ENCODE measurements around the gene L3MBTL4.

L3MBTL4 gene

DNA sequence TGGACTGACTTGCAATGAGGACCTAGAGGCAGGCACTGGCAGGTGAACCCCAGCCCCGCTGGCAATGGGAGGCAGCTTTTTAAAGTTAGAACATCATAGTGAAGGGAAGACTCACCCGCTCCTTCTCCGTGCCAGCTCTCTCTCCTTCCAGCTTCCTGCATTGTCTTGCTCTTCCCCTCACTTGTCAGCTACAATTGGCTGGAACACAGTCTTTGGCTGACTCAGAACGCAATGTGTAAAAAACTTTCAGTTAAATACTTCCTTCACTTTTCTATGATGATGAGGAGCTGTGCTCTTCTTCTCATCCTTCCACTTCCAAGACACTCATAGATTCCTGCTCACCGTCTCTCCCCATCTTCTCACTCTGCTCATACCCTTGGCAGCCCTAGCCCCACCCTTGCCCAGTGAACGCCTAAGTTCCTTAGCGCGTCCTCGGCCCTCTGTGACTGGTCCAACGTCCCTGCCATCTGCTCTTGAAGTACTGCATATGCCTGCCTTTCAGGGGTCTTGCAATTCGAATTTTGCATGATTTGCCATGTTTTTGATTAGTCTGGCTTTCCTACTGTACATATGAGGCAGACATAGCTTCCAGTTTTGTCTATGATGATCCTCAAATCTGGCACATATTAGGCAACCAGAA lies 401.4 kb downstream of the L3MBTL4 start:
- TF ChIP-seq YY1 (IDR thresholded peaks at IDR 0.05; ENCODE audit: low read depth), result no peak
- TF ChIP-seq ZBTB7A (IDR thresholded peaks at IDR 0.05; ENCODE audit: low read depth), result no peak
- TF ChIP-seq, protein P1, sequence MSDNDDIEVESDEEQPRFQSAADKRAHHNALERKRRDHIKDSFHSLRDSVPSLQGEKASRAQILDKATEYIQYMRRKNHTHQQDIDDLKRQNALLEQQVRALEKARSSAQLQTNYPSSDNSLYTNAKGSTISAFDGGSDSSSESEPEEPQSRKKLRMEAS (IDR thresholded peaks at IDR 0.05), result no peak
- TF ChIP-seq CEBPB (IDR thresholded peaks at IDR 0.05), result no peak
- TF ChIP-seq, protein P2, sequence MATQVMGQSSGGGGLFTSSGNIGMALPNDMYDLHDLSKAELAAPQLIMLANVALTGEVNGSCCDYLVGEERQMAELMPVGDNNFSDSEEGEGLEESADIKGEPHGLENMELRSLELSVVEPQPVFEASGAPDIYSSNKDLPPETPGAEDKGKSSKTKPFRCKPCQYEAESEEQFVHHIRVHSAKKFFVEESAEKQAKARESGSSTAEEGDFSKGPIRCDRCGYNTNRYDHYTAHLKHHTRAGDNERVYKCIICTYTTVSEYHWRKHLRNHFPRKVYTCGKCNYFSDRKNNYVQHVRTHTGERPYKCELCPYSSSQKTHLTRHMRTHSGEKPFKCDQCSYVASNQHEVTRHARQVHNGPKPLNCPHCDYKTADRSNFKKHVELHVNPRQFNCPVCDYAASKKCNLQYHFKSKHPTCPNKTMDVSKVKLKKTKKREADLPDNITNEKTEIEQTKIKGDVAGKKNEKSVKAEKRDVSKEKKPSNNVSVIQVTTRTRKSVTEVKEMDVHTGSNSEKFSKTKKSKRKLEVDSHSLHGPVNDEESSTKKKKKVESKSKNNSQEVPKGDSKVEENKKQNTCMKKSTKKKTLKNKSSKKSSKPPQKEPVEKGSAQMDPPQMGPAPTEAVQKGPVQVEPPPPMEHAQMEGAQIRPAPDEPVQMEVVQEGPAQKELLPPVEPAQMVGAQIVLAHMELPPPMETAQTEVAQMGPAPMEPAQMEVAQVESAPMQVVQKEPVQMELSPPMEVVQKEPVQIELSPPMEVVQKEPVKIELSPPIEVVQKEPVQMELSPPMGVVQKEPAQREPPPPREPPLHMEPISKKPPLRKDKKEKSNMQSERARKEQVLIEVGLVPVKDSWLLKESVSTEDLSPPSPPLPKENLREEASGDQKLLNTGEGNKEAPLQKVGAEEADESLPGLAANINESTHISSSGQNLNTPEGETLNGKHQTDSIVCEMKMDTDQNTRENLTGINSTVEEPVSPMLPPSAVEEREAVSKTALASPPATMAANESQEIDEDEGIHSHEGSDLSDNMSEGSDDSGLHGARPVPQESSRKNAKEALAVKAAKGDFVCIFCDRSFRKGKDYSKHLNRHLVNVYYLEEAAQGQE (IDR thresholded peaks at IDR 0.05; ENCODE audit: low read depth), result no peak
- TF ChIP-seq FOXM1 (IDR thresholded peaks at IDR 0.05; ENCODE audit: borderline replicate concordance, low read depth), result no peak
- TF ChIP-seq CREB1 (IDR thresholded peaks at IDR 0.05; ENCODE audit: low read depth), result no peak
- TF ChIP-seq NFIC (IDR thresholded peaks at IDR 0.05), result no peak
- TF ChIP-seq TCF12 (IDR thresholded peaks at IDR 0.05; ENCODE audit: low read depth), result no peak

DNA sequence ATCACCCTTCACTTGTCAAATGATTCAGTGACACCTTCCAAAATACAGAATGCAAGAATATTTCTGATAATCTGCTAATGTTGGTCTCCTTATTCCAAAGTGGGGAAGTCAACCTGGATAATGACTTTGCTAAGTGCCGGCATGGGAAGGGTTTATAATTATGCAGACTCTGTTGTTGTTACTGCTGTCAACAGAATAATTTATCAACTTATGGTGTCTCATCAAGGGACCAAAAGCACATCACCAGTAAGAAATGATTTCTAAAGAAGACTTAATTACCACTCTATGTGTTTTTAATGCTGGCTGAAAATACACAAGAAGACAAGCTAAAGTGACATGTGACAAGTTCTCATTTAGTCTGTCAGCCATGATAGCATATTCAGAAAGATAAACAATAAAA lies 403.8 kb downstream of the L3MBTL4 start:
- no peak for TF ChIP-seq FOXM1 (IDR thresholded peaks at IDR 0.05; ENCODE audit: borderline replicate concordance, low read depth)
- TF ChIP-seq, protein P2 (IDR thresholded peaks at IDR 0.05; ENCODE audit: low read depth), result no peak

DNA sequence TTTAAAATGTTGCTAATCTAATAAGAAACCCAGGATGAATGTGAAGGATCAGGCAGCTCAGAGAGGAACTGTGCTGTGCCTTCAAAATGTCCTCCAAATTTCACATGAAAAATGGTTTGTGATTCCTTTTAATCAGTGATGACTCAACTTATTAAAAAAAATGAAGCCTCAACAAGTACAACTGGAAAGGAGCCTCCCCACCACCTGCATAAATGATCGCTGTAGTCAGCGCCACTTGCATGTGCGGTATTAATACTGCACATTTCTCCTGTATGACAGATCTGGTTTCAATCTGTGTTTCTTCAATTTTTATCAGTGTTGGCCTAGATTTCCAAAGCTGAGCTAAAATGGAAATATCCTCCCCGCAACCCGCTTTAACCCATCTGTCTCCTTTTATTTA lies 404.4 kb downstream of the L3MBTL4 start:
- TF ChIP-seq CREB1 (IDR thresholded peaks at IDR 0.05; ENCODE audit: low read depth) (no peak), EGR1 (IDR thresholded peaks at IDR 0.05) (no peak), TEAD4 (IDR thresholded peaks at IDR 0.05) (no peak), FOXM1 (IDR thresholded peaks at IDR 0.05; ENCODE audit: borderline replicate concordance, low read depth) (no peak), CEBPB (IDR thresholded peaks at IDR 0.05) (no peak), EP300 (IDR thresholded peaks at IDR 0.05; ENCODE audit: borderline replicate concordance) (no peak), NFIC (IDR thresholded peaks at IDR 0.05) (no peak), ZBTB7A (IDR thresholded peaks at IDR 0.05; ENCODE audit: low read depth) (no peak), RAD21 (IDR thresholded peaks at IDR 0.05; ENCODE audit: low read depth) (no peak), YY1 (IDR thresholded peaks at IDR 0.05; ENCODE audit: low read depth) (no peak), TAF1 (IDR thresholded peaks at IDR 0.05; ENCODE audit: low read depth) (no peak), TCF12 (IDR thresholded peaks at IDR 0.05; ENCODE audit: low read depth) (no peak)
- TF ChIP-seq, protein P3, sequence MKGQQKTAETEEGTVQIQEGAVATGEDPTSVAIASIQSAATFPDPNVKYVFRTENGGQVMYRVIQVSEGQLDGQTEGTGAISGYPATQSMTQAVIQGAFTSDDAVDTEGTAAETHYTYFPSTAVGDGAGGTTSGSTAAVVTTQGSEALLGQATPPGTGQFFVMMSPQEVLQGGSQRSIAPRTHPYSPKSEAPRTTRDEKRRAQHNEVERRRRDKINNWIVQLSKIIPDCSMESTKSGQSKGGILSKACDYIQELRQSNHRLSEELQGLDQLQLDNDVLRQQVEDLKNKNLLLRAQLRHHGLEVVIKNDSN (IDR thresholded peaks at IDR 0.05), result no peak
- TF ChIP-seq, protein P1 (IDR thresholded peaks at IDR 0.05), result no peak
- TF ChIP-seq, protein P2 (IDR thresholded peaks at IDR 0.05; ENCODE audit: low read depth), result no peak

DNA sequence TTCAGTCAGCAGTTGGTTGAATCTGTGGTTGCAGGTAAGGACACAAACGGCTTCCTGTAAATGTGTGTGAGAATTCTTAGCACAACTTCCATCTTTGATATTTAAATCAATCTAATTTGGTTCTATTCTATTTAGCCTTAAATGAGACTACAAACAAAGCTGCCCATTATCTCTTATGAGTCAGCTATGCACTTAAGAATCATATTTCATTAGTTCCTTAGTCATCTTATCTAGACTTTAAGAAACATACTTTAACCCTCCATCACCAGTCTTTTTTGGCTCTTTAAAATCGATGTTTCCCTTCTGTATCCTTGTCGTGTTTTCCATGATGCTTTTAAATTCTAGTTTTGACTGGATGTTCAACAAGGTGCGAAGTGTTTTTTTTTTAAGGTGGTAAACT lies 405.0 kb downstream of the L3MBTL4 start:
- TF ChIP-seq ZBTB7A (IDR thresholded peaks at IDR 0.05; ENCODE audit: low read depth) (no peak), CREB1 (IDR thresholded peaks at IDR 0.05; ENCODE audit: low read depth) (no peak), FOXM1 (IDR thresholded peaks at IDR 0.05; ENCODE audit: borderline replicate concordance, low read depth) (no peak), NFIC (IDR thresholded peaks at IDR 0.05) (no peak), EGR1 (IDR thresholded peaks at IDR 0.05) (no peak), TCF12 (IDR thresholded peaks at IDR 0.05; ENCODE audit: low read depth) (no peak), CEBPB (IDR thresholded peaks at IDR 0.05) (no peak), YY1 (IDR thresholded peaks at IDR 0.05; ENCODE audit: low read depth) (no peak), TEAD4 (IDR thresholded peaks at IDR 0.05) (no peak), RAD21 (IDR thresholded peaks at IDR 0.05; ENCODE audit: low read depth) (no peak), TAF1 (IDR thresholded peaks at IDR 0.05; ENCODE audit: low read depth) (no peak), EP300 (IDR thresholded peaks at IDR 0.05; ENCODE audit: borderline replicate concordance) (no peak)
- TF ChIP-seq, protein P2 (IDR thresholded peaks at IDR 0.05; ENCODE audit: low read depth), result no peak
- TF ChIP-seq, protein P1 (IDR thresholded peaks at IDR 0.05), result no peak
- TF ChIP-seq, protein P3 (IDR thresholded peaks at IDR 0.05), result no peak
